GM21367 (cell line): ENCODE results near the gene MBTPS1.

Experiments
- ATAC-seq: cut with Tn5 transposase; IDR thresholded peaks from one replicate; pipeline ENCODE4 v1.9.1; 2021; ENCODE audit not compliant: unreplicated experiment

The MBTPS1 gene

DNA sequence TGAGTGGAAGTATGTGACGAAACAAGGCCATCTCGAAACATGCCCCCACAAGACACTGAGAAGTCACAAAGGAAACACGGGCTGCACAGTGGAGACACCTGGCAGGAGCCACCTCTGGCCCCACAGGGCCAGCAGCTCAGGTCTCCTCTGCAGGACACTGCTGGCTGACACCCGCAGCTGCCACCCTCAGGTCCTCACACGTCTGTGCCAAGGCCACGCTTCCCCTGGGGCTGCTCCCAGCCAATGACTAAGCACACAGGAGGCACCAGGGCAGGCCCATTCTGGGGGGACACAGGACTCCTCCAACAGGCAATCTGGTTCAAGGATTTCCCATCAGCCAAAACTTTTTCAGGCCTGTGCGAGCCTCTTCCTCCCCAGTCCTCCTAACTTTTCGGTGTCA is 36.4 kb downstream of the MBTPS1 start:
- no peak for ATAC-seq

DNA sequence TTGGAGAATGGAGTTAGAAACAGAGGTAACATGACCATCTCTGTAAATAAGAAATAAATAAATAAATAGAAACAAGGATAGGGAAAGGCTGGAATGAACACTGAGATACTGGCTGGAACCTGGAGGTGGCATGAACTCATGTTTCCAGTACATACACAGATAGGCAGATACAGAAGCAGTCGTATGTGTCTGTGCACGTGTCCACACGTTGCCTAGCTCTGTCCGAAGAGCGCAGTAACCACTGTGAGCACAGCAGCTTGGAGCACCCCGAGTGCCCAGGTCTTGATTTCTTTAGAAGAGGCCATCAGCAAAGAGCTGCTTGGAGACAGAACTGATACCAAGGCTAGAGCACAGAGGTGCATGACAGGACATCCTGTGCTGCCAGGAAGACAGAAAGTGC is 37.1 kb downstream of the MBTPS1 start:
- no peak for ATAC-seq

DNA sequence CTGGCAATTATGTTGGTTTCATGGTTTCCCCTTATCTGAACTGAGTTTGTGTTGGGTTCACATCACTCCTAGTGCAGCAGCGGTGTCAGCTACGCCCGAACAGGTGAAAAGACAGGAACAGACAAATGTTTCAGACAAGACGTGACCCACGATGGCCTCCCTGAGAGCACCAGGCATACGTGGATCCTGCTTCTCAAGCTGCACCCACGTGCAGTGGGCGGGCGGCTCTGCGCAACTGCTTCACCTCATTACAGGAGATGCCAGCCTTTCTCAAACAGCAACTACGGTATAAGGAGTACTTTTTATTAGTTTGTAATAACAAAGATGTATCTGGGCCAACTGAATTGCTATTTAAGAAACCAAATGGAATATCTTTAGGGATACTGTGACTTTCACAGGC is 41.4 kb downstream of the MBTPS1 start:
- no peak for ATAC-seq

DNA sequence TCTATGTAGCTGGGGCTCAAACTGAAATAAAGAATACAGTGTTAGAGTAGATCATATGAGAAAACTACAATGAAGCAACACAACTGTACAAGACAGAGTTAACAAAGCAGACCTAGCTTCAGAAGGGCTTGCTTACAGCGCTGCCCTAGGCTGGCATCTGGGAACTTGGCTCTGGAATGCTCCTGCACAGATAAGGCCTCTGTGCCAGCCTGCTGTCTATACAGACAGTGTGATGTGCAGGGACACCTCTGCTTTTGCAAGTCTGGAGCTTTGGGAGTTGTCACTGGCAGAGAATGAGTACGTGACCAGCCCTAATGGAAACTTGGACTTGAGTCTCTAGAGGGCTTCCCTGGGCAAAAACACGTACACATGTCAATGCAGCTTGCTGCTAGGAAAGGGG is 42.0 kb downstream of the MBTPS1 start:
- ATAC-seq: no peak

DNA sequence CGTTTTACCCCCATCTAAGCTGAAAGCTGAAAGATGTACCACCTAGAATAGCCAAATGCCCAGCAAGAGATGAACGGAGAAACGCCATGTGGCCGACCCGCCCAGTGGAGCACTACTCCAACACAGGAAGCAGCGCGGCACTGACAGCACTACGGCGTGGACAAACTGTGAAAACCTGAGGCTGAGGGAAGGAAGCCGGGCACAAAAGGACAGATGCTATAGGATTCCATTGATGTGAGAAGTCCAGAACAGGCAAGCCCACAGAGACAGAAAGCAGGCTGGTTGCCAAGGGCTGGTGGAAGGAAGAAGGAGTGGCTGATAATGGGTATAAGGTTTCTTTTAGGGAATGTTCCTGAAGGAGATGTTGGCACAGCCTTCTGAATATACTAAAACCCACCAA is 44.7 kb downstream of the MBTPS1 start:
- ATAC-seq: no peak

DNA sequence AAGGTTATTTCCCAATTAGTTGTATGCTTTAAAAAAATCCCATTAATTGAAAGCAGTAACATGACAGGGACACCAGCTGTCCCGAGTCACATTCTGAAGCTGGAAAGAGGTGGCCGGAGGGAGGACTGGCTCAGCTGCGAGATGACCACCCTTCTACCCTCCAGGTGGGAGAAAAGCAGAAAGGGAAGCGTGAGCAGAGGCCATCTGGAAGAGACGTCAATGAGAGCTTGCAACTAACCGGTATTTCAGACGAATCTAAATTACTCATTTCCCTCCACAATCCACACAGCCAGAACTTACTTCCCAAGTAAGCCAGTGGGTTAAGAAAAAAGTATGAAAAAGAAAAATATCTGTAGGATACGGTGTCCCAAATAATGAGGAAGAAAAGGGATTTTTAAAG is 45.6 kb downstream of the MBTPS1 start:
- no peak for ATAC-seq

DNA sequence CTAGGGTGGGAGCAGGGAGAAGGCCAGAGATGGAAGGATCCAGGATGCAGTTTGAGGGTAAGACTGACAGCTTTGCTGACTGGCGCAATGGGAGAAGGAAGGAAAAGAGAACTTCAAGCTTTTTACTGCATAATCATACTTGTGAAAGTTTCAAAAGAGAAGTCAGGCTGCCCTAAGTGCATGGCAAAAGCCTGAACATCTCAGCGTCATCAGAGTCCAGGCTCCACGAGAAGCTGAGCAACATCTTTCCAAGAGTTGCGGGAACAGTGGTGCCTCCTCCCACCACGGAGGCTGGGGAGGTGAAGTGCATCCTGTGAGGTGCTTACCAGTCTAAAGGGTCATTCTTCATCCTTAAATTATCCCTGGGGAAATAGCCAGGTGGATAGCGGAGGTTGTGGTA is 47.2 kb downstream of the MBTPS1 start:
- no peak for ATAC-seq

DNA sequence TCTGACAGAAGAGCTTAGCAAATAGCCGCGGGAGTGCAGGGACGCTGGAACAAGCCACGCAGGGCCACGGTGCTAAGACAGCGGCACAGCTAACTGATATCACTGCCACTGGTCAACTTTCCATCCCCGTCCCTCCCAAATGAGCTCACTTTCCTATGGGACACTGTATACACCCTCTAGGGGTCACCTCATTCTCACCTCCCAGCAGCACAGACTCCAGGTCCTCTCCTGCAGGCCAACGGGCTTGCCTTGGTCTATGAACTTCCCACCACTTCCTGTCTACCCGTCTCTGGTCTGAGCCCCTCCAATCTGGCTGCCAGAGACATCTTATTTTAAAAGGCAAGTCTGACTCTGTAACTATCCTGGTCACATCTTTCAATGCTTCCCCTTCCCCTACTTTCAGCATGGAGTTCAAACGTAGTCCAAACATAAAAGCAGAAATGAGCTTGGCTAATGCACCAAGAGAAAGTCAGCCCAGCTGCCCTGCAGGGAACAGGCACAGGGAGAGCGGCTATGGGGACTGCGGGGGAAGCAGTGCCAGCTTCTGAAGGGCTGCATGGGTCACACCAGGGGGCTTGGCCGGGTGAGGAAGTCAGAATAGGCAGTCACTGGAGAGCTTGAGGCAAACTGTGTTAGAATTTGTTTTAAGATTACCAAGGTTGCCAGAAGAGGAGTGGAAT is 47.8 kb downstream of the MBTPS1 start:
- ATAC-seq: no peak

DNA sequence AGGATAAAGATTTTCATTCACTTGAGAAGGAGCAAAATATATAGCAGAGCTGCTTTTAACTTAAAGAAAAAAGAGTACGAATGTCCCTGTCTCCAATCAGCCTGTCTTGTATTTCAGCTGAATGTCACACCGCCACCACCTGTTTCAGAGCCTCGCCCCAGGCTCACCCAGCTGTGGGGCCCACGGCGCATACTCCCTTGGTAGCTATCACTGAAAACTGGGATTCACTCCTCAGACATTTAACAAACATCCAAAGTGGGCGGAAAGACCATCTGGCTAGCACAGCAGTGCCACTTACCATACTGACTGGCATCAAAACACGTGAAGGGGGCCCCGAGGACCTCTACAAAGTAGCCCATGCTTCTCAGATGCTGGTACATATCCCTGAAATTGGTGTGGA is 48.7 kb downstream of the MBTPS1 start:
- no peak for ATAC-seq

DNA sequence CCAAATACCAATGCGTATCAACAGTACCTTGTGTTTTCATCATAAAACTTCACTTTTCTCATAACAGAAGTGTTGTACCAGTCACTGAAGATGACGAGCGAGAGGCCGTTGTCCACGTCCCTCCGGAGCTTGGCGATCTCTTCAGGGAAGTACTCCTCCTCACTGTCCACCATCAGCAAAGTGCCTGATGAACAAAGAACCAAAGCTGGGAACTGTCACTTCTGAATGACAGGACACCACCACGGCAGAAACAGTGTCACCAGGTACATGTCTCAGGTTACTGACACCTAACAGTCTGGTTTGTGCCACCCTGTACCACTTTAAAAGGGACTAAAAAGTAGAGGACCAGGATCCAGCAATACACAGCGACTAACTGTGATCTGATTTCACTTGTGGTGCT is 49.1 kb downstream of the MBTPS1 start:
- ATAC-seq: no peak

DNA sequence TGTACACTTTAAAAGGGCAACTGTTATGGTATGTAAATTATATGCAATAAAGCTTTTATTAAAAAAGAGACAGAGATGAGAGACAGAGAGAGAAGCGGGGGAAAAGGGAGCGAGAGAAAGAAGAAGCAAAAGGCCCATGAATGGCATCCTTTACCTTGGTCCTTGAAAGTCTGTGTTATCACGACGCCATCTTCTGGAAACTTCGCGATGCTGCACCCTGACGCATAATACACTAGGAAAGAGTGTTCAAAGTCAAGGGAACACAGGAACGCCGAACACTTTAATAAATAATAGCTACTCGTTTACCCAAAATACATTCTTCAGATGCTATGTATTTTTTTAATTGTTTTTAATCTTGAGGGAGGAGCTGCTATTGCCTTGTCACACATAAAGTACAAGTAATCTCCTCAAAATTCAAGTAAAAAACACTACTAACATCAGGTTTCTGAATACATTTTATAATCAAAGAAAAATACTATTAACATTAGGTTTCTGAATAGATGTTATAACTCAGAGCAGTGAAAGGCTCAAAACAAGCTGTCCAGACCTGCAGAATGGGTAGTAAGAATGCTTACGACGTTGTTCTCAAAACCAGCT is 51.1 kb downstream of the MBTPS1 start:
- ATAC-seq: no peak

DNA sequence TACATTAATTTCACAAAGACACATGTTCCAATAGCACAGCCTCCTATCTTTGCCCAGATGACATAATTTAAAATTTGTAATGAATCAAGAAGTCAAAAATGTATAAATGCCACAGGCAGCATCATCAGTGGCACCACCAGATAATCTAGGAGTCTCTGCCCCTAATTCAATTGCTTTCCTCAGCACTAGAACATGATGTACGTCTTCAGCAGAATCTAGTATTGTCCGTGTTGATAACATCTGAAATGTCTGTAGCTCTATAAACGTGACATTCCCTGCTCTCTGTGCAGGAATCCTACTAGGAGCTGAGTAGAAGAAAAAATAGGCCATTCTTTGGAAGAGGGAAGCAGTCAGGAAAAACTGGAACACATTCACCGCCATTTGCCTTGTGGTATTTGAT is 52.8 kb downstream of the MBTPS1 start:
- no peak for ATAC-seq

DNA sequence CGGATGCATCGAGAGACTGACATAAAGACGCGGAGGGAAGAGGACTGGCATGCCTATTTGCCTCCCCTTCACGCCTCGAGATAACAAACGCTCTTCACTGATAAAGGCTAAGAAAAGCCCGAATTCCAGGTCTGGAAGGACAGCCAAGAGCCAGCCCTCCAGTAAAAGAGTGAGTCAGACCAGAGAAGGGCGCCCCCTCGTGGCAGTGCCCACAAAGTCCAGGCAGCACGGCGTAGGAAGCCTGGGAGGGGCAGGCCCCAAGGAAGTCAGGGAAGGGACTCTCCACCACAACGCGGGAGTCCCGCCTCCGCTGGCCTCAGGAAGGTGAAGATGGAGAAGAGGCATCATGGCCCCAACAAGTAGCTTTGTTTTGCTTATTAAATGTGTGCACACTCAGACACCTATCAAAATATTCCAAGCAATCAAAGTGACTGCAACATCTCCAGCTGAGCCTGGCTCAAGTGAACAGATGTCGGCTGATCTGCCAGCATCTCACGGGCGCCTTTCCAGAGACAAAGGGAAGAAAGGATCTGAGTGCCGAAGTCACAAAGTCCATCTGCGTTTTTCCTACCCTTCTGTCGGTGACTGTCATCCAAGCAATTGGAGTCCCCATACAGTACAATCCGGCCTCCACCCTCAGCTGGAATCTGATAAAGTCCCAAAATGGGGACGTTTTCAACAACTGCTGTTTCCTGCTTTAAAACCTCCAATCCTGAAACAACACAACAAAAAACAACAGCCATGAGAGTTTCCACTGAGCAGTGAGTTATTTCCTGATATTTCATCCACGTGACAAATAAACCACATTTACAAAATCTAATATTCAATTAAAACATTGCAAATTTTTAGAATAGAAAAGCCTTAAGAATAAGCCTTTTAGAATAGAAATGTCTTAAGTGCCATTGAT is 53.8 kb downstream of the MBTPS1 start:
- no peak for ATAC-seq

DNA sequence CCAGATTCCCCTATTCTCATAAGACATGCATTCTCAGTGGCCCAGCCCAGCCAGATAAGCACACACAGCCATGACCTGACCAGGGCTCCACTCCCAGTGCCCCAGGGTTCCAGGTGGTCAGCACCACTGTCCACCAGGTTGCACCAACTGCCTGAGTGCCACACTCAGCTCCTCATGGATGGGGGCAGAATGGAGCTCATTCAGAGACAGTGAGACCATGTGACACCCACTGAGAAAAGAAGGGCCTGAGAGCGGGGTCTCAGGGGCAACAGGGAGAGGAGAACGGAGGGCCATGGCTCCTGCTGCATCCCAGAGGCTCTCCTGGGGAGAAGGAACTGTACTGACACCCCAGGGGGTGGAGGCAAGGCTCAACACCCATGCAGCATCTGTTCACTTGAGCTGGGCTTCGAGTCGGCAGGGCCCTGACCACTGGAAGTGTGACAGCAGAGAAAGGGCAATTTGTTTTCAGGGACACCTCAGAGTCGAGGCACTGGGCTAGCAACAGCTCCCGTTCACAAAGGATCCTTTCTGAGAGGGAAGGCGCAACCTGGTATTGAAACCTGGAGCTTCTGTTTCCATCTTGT is 55.4 kb downstream of the MBTPS1 start:
- ATAC-seq: no peak

DNA sequence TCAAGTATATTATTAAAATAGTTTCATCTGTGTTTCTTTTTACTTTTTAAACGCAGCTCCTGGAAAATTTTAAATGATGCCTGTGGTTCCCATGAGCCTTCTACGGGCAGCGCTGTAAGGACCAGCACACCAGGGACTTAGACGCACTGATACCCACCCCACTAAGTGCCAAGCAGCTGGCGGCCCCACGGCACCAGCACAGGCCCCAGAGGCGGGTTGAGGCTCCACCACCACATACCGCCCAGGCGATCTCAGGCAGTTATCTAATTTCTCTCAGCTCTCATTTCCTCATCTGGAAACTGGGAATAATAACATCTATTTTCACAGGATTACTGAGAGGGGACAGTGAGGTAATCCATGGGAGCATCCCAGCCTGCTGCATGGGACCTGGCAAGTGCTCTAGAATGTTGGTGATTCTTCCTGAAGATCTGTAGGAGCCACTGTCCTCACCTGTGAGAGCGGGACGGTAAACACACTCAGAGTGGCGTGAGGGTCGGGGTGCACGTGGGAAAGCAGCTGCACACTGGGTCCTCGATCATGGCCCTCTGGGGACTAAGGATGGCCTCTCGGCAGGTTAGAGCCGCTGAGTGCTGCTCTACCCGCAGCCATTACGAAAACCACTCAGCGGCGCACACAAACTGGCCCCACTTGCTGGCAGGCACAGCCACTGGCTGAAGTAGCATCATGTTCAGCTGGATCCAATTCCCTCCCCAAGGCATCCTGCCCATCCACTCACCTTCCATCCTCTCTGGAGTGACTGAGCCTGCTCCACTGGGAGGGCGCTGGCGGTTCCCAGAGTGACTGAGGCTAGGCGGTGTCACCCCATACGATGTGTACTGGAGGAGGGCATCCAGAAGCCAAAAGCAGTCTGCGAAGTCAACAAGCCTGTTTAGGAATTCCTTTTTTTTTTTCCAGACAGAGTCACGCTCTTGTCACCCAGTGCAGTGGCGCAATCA is 56.5 kb downstream of the MBTPS1 start:
- ATAC-seq: no peak

DNA sequence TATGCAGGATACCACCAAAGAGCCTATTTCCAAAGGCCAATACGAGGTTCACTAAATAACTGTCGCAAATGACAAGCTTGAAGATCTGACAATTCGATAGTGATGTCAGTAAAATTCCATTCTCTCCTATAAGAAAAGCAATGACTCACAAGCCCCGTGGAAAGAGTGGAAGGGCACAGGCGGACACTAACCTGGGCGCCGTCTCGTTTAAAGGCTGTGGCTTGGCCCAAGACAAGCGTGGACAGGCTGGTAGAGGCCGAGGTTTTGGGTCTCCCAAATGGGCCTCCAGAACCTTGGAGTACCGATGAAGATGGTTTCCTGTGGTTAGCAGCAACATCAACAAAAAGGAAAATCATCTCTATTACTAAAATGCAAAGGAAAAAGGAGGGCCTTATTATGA is 57.6 kb downstream of the MBTPS1 start:
- ATAC-seq: no peak

DNA sequence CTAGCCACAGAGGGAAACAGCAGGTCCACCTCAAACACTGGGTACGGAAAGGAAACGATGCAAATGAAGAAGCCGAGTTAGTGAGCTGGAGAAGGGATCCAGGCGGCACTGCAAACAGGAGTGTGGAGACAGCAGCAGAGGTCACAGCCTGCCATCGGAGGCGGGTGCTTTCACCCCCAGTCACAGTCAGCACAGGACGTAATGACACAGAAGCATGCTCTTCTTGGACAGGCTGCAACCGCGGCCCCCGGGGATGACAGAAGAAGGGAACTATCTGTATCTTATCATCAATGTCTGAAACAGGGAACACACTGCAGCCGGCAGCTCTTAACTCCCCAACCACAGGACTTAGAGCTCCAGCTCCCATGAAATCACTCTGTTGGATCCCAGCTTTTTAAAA is 58.1 kb downstream of the MBTPS1 start:
- no peak for ATAC-seq

DNA sequence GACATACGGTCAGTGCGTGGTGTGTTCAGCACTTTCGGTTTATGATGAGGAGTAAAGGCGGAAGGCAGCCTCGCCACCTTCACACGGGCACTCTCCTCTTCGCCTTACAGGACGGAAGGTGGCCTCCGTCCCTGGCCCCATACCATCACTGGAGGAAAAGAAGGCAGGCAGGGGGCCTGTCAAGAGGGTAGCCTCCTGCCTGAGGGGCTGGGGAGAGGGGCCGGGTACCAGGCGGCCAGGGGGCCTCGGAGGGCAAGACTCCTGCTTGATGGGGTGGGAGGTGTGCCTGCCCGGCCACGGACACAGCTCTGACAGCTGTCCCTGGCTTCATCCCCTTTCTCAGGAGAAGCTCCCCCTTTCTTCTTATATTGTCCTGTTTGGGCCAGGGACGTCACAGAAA is 58.5 kb downstream of the MBTPS1 start:
- no peak for ATAC-seq

DNA sequence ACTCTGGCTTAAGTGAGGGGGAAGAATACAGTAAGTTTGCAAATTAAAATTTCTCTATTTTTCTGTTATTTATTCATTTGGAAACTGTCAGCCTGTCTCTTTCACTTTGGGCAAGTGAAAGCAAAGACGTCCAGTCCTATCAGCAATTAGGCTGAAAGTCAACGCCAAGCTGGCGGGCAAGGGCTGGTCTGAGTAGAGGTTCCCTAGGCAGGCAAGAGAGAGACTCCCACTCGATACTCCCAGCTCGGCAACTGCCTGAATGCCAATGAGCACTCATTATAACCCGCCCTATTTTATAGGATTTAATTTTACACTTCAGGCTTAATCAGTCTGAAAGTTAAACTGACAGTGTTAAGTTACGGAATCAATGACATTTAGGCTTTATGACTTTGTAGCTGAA is 59.8 kb downstream of the MBTPS1 start:
- ATAC-seq: no peak

DNA sequence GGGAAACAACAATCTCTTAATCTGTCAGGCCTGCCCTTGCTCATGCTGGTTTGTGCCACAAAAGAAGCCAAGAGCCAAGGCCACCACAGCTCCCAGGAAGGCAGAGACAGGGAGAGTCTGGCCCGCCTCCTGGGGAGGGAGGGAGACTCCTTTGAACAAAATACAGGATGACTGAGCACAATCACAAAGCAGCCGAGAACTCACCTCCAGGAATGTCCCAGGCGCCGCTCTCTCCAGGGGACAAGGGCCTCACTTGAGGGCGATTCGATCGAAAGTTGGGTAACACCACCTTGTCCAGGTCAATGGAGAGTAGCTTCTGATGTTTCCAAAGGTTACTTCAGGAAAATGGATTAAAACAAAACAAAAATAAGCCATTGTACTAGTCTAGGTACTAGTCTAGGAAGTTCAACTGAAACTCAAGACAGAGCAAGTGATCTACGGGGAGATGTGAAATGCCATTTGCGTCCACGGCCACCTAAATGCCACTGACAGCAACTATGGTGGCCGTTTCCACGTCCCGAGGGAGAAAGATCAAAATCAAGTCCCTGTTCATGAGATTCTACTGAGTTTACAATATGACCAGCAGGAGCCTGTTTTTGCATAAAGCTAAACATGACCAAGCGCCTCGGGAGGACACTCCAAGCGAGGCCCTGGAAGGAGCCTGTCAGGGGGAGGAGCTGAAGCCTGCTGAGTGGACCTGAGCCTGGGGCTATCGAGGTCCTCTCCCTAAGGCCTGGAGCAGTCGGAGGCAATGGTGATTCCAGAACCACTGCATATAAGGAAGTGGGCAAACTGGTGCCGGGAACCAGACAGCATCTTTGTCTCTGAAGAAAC is 60.7 kb downstream of the MBTPS1 start:
- no peak for ATAC-seq
